GM23248 (cell line): ENCODE data around the gene EEF2K. TPM values are rescaled to one million over a fixed set of nuclear protein-coding genes. Genes with fewer than 3 reads are reported as not detected.
"Not testable (repeated sequence)": the region's sequence is repeated elsewhere in the genome, so short reads cannot be mapped to it uniquely, and the experiment has no call there.

Source experiments
- DNase-seq: peaks from one replicate; pipeline ENCODE4 v3.0.0-alpha.2; 2015
- H2AFZ ChIP-seq: fragments of 200-600 bp; sonication (generic); 2 replicates; pipeline ENCODE4 v1.6.1; 2016; ENCODE audit warnings: antibody characterized with exemption
- H3F3A ChIP-seq: fragments of 200-600 bp; sonication (generic); 2 replicates; pipeline ENCODE4 v1.6.1; 2016; ENCODE audit warnings: mild to moderate bottlenecking, antibody characterized with exemption, mixed run types; ENCODE audit not compliant: insufficient read depth
- H3K27ac ChIP-seq: fragments of 200-600 bp; sonication (generic); 2 replicates; pipeline ENCODE4 v1.5.1; 2016; ENCODE audit warnings: mild to moderate bottlenecking
- H3K27me3 ChIP-seq: fragments of 200-600 bp; sonication (generic); replicated peaks from 2 replicates; pipeline ENCODE4 v1.6.1; 2016; ENCODE audit warnings: mild to moderate bottlenecking; ENCODE audit not compliant: insufficient read depth
- H3K36me3 ChIP-seq: fragments of 200-600 bp; sonication (generic); 2 replicates; pipeline ENCODE4 v1.6.1; 2016; ENCODE audit warnings: low read depth, mild to moderate bottlenecking
- H3K4me1 ChIP-seq: fragments of 200-600 bp; sonication (generic); 2 replicates; pipeline ENCODE4 v1.6.1; 2016; ENCODE audit warnings: mild to moderate bottlenecking; ENCODE audit not compliant: insufficient read depth
- H3K4me2 ChIP-seq: fragments of 200-600 bp; sonication (generic); one replicate; pipeline ENCODE4 v1.6.1; 2016; ENCODE audit warnings: mild to moderate bottlenecking; ENCODE audit not compliant: unreplicated experiment
- H3K4me3 ChIP-seq: fragments of 200-600 bp; sonication (generic); 2 replicates; pipeline ENCODE4 v1.5.1; 2016; ENCODE audit warnings: mild to moderate bottlenecking
- H3K79me2 ChIP-seq: fragments of 200-600 bp; sonication (generic); 2 replicates; pipeline ENCODE4 v1.6.1; 2016; ENCODE audit warnings: mild to moderate bottlenecking; ENCODE audit not compliant: insufficient read depth
- H3K9ac ChIP-seq: fragments of 200-600 bp; sonication (generic); 2 replicates; pipeline ENCODE4 v1.6.1; 2016; ENCODE audit warnings: mild to moderate bottlenecking
- H3K9me2 ChIP-seq: fragments of 200-600 bp; sonication (generic); 2 replicates; pipeline ENCODE4 v1.6.1; 2016; ENCODE audit warnings: mixed run types, mild to moderate bottlenecking, moderate library complexity; ENCODE audit not compliant: insufficient read depth
- H3K9me3 ChIP-seq: fragments of 200-600 bp; sonication (generic); one replicate; pipeline ENCODE4 v1.6.1; 2017; ENCODE audit warnings: low read depth
- H4K20me1 ChIP-seq: fragments of 200-600 bp; sonication (generic); 2 replicates; pipeline ENCODE4 v1.6.0; 2016; ENCODE audit not compliant: insufficient read depth
- EZH2 ChIP-seq: fragments of 200-600 bp; sonication (generic); IDR thresholded peaks from 2 replicates; pipeline ENCODE4 v1.6.1; 2018; ENCODE audit warnings: antibody characterized with exemption, mild to moderate bottlenecking; ENCODE audit not compliant: insufficient read depth, poor library complexity, severe bottlenecking
- EZH2phosphoT487 ChIP-seq: fragments of 200-600 bp; sonication (generic); IDR thresholded peaks from 2 replicates; pipeline ENCODE4 v1.6.1; 2018; ENCODE audit warnings: antibody characterized with exemption, moderate library complexity, mild to moderate bottlenecking, low read depth; ENCODE audit not compliant: insufficient read depth
- WGBS, 2 experiments: methylation state at CpG; one replicate each; pipeline ENCODE4 v1.1.6; 2015 to 2017; ENCODE audit warnings: low lambda C conversion rate in 2 of 2, low coverage in 1 of 2; ENCODE audit errors: missing lambda C conversion rate in 2 of 2; 5-methylcytosine and 5-hydroxymethylcytosine counted together
- in situ Hi-C: fragments of 300-500 bp; cut with MboI; formaldehyde crosslinking; loops from 2 replicates; pipeline ENCODE4 v1.15.0; 2020
- polyA plus RNA-seq: library from polyadenylated mRNA; unstranded; fragments of >200 nt; fragmentation: Nextera tagmentation; extraction: Ambion mirVana; gene quantifications from 2 replicates; pipeline ENCODE4 v1.2.1, GENCODE V29; 2016
- total RNA-seq: library from RNA; depleted of rRNA; stranded (reverse); fragments of >200 nt; shearing (Covaris generic); gene quantifications from 2 replicates; pipeline ENCODE4 v1.2.3, GENCODE V29; 2014

EEF2K gene
- total and polyA plus RNA-seq, 2 experiments from 2014 or later: 8.7 to 16.6 TPM

DNA sequence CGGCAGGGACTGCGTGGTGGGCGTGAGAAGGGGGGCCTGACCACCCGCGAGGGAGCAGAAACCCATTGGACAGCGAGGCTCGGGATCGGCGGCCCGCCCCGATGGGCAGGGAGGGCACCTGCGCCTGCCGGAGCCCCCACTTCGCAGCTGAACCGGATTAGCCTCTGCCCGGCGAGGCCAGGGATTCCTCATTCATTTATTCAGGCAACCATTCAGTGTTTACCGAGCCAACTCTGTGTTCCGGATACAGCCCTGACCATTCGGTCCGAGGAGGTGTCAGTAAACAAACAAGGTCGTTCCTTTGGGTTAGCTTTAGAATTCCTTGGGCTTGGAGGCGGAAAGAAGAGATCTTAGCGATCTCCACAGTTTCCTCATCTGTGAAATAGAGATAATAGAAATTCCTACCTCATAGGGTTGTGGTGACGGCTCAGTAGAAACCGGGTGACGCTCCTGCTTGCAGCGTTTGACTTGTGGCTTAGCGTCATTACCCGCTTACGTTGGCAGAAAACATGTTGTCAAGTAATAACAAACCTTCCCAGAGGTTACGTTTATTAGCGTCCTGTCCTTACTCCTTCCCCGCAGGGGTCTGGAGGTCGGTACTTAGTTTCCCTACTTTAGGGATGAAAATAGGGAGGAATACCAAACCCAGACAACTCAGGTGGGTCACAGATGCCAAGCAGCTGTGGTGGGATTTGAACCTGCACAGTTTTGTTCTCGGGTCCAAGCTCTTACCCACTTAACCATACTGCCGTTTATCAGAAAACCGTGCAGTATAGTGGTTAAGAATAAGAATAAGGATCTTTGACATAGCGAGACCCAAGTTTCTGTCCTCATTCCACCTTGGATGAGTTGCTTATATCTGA, 92.0 kb downstream of the EEF2K start:
- peak overlapping the region; percentile 58 for H2AFZ ChIP-seq
- peak; percentile 99 for DNase-seq
- no peaks in the 10 kb centered on the region for H3K4me1 ChIP-seq
- H3K36me3 ChIP-seq: no peaks in the 10 kb centered on the region
- H4K20me1 ChIP-seq: no peaks in the 10 kb centered on the region
- in situ Hi-C loops: loop anchor here (5.0 kb wide), 1 partner anchor 101 kb away; no protein-coding TSS in a partner anchor
- H3K79me2 ChIP-seq: peaks cover 44% of the 10 kb centered on the region
- no peak for TF ChIP-seq EZH2
- TF ChIP-seq EZH2phosphoT487: no peak
- H3K9me3 ChIP-seq: no peaks in the 10 kb centered on the region
- H3K4me2 ChIP-seq: peak overlapping the region; percentile 80
- no peaks in the 10 kb centered on the region for H3K27me3 ChIP-seq
- 1 to 2% methylated on average over 36 to 39 of the region's 39 CpGs for WGBS, 2 experiments
- no peaks in the 10 kb centered on the region for H3K9me2 ChIP-seq
- H3F3A ChIP-seq: peaks cover 19% of the 10 kb centered on the region
- peak overlapping the region; percentile 78 for H3K4me3 ChIP-seq
- H3K27ac ChIP-seq: peak overlapping the region; percentile 93
- H3K9ac ChIP-seq: peak overlapping the region; percentile 90

DNA sequence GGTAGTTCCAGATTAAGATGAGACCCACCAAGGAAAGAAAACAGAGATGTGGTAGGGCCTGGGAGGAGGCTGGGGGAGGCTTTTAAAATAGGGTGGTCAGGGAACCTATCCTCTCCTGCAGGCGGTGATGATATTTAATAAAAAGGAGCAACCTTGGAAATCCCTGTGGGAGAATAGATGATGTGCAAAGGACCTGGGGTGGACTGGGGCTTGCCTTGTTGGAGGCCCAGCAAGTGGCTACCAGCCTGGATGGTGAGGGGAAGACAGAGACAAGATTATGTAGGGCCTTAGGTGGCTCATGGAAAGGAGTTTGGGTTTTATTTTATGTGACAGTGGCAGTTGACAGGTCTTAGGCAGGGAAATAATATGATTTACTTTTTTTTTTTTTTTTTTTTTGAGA, 93.0 kb downstream of the EEF2K start:
- H3K9ac ChIP-seq: peak overlapping the region; percentile 90; the same call in 1 of the 2 replicates
- H3K27me3 ChIP-seq: no peaks in the 10 kb centered on the region
- no peaks in the 10 kb centered on the region for H3K36me3 ChIP-seq
- H4K20me1 ChIP-seq: no peaks in the 10 kb centered on the region
- WGBS, 2 experiments: 95 to 97% methylated on average over 1 of the region's 1 CpG
- H3K9me3 ChIP-seq: no peaks in the 10 kb centered on the region
- no peaks in the 10 kb centered on the region for H3K9me2 ChIP-seq
- H3K27ac ChIP-seq: peak overlapping the region; percentile 93
- no peaks in the 10 kb centered on the region for H3K4me1 ChIP-seq
- H3K79me2 ChIP-seq: peaks cover 47% of the 10 kb centered on the region
- no peak overlapping the region for H2AFZ ChIP-seq
- TF ChIP-seq EZH2phosphoT487: no peak
- TF ChIP-seq EZH2: no peak
- peaks cover 19% of the 10 kb centered on the region for H3F3A ChIP-seq
- in situ Hi-C loops: loop anchor here (5.0 kb wide), 1 partner anchor 102 kb away; no protein-coding TSS in a partner anchor
- H3K4me2 ChIP-seq: peak overlapping the region; percentile 80
- no peak for DNase-seq
- H3K4me3 ChIP-seq: no peak overlapping the region; the same call in 1 of the 2 replicates

- H3K4me3 ChIP-seq: no peak overlapping the region
- no peak overlapping the region for H3K27ac ChIP-seq
- no peaks in the 10 kb centered on the region for H4K20me1 ChIP-seq
- H3K9me2 ChIP-seq: no peaks in the 10 kb centered on the region
- WGBS, 2 experiments: 26 to 39% methylated on average over 8 of the region's 8 CpGs
- H3K27me3 ChIP-seq: no peaks in the 10 kb centered on the region
- DNase-seq: peak; percentile 85
- H3K36me3 ChIP-seq: no peaks in the 10 kb centered on the region
- H3K79me2 ChIP-seq: peaks cover 51% of the 10 kb centered on the region
- TF ChIP-seq EZH2phosphoT487: no peak
- no peak for TF ChIP-seq EZH2
- no peak overlapping the region for H3K4me2 ChIP-seq
- H2AFZ ChIP-seq: no peak overlapping the region
- no peaks in the 10 kb centered on the region for H3K9me3 ChIP-seq
- in situ Hi-C loops: loop anchor here (25.0 kb wide), 1 partner anchor 1113 kb away; no protein-coding TSS in a partner anchor
- H3K9ac ChIP-seq: no peak overlapping the region
- H3F3A ChIP-seq: peaks cover 19% of the 10 kb centered on the region
- no peaks in the 10 kb centered on the region for H3K4me1 ChIP-seq
Observed at GRCh38 chr16:22300427-22301071, 94.5 kb downstream of the EEF2K start.

DNA sequence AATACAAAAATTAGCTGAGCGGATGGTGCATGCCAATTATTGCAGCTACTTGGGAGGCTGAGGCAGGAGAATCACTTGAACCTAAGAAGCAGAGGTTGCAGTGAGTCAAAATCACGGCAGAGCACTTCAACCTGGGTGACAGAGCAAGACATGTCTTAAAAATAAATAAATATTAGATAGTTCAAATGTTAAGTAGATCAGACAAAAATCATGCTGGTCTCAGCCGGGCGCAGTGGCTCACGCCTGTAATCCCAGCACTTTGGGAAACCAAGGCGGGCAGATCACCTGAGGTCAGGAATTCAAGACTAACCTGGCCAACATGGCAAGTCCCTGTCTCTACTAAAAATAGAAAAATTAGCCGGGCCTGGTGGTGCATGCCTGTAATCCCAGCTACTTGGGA, 95.3 kb downstream of the EEF2K start:
- 86 to 89% methylated on average over 7 of the region's 7 CpGs for WGBS, 2 experiments
- H3K36me3 ChIP-seq: not testable (repeated sequence)
- in situ Hi-C loops: loop anchor here (25.0 kb wide), 1 partner anchor 1114 kb away; no protein-coding TSS in a partner anchor

More for the DNA sequence above, 95.3 kb downstream of the EEF2K start:
- not testable (repeated sequence) for H3K9me2 ChIP-seq, H3K27me3 ChIP-seq, H4K20me1 ChIP-seq, H3K9me3 ChIP-seq, H3K9ac ChIP-seq, H3K27ac ChIP-seq, H3K4me3 ChIP-seq, H2AFZ ChIP-seq, H3K4me2 ChIP-seq, DNase-seq, H3K4me1 ChIP-seq
- H3F3A ChIP-seq: peaks cover 19% of the 10 kb centered on the region
- H3K79me2 ChIP-seq: peaks cover 51% of the 10 kb centered on the region
